ENCODE data around the gene DUSP8.

The DUSP8 gene

DNA sequence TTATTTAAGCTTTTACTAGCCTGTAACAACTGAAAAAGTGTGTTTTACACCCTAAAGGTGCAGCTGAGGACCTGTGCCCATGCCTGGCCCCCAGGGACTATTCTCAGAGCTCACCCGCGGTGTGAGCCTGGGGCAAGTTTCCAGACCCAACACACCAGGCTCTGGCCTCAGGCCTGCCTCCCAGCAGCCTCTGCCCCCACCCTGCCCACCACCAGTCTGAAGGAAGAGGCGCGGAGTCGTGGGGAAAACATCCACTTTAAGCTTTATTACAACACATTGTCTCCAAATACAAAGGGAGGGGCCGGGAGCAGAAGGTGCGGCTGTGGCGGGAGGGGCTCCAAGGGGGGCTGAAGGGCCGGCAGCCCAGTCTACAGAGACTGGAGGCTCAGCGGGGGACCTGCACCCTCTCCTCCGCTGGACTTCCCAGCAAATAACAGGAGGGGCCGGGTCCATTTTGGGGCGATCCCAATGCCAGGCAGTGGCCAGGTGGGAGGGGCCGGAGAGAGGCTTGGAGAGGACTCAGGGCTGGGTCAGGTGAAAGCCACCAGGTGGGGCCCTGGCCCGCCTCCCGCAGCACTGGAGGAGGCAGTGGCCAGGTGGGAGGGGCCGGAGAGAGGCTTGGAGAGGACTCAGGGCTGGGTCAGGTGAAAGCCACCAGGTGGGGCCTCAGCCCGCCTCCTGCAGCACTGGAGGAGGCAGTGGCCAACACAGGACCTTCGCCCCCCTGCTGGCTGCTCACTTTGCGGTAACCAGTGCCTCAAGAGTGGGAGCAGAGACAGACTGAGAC, 18.1 kb downstream of the DUSP8 start:
- DNase-seq (ENCODE audit: low spot score), result no peak

DNA sequence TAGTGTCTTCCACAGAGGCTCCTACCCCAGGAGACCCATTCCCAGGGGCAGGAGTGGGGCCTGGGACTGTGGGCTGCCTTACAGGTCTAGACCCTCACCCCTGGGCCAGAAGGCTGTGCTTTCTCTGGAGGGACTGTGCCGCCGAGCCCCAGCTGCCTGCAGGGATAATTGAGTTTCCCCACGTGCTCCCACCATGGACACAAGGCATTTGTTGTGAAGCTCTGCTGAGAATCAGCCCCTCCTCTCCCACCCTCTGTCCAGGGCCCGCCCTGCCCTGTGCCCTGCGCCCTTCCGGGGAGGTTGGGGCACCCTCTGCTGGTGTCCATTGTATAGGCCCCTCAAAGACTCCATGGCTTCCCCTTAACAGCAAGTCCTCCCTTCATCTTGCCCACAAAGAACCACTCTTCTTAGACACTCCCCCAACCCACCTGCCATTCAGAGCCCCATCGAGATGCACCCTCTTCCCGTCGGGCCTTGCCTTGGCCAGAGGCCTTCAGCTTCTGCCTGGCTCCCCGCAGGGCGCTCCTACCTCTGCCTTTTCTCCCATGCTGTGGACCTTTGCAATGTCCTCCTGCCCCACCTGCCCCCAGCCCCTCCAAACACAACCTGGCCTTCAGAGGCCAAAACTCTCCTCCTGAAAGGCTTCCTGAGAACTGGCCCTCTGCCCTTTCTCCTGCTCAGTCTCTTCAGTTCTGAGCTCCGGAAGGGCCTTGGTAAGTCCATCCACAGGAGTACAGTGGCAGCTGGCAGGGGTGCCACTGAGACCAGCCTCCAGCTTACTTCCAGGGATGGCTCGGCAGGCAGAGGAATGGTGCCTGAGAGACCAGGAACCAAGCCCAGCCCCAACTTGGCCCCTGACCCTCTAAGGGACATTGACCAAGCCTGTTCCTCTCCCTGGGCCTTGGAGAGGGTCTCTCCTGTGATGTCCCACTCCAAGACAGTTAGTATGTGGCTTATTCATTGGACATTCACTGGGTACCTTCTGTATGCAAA, 22.4 kb downstream of the DUSP8 start:
- DNase-seq (ENCODE audit: low spot score), result no peak

DNA sequence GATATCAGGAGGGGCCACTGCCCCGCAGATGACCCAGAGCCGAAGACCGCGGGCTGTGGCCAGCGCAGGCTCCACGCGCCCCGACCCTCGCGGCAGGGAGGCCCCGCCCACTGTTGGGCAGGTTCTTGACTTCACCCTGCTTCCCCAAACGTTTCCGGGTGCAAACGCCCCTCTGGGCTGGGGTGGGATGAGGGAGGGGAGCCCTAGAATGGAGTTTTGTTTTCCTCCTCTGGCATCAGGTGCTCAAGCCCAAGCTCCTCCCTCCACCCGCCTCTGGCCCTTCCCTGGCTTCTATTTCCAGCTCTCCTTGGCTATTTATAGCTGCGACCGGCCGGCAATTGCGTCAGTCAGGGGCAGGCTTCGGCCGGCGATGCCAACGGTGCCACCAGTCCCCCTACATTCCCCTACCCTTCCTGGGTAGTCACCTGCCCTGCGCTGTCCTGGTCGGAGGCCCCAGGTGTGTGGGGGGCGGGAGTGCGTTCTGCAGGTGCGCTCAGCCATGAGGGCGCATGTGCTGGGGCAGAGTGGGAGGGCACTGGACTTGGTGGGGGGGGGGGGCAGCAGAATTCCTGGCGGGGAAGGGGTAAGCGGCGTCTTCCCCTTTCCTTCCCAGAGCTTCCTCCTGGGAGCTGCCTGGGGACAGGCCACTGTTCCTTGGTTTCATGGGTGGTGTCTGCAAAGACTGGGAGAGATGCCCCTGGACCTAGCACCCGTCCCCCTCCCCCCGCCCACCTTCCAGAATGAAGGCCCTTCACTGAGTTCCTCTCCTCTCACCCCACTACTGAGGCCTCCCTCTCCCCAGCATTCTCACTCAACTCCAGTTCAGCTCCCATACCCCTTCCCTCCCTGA, 23.6 kb downstream of the DUSP8 start:
- no peak for DNase-seq (ENCODE audit: low spot score)

DNA sequence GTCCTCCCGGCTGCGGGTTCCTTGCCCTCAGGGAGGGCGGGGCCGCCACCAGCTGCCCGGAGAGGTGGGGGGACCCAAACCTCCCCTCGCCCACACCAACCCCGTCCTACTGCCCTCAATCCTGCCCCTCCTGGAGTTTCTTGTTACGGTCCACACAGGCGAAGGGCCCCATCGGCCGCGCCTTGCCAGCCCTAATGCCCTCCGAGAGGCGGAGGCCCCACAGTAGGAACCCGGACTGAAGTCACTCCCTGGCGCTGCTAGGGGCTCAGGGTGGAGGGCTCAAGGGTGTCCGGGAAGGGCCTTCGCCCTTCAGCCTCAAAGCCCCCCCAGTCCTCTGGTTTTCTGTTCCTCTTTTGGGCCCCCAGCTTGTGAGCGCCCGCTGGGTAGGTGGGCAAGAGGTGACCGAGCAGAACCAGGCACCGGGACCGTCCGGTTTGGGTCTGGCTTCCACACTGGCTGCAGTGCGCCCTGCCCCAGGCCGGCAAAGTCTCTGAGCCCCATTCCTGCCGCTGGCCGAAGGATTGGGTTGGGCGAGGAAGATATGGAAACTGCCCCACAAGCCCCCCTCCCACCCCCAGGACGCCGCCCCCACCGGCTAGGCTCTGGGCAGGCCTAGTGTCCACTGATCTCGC, 24.5 kb downstream of the DUSP8 start:
- DNase-seq (ENCODE audit: low spot score), result no peak

DNA sequence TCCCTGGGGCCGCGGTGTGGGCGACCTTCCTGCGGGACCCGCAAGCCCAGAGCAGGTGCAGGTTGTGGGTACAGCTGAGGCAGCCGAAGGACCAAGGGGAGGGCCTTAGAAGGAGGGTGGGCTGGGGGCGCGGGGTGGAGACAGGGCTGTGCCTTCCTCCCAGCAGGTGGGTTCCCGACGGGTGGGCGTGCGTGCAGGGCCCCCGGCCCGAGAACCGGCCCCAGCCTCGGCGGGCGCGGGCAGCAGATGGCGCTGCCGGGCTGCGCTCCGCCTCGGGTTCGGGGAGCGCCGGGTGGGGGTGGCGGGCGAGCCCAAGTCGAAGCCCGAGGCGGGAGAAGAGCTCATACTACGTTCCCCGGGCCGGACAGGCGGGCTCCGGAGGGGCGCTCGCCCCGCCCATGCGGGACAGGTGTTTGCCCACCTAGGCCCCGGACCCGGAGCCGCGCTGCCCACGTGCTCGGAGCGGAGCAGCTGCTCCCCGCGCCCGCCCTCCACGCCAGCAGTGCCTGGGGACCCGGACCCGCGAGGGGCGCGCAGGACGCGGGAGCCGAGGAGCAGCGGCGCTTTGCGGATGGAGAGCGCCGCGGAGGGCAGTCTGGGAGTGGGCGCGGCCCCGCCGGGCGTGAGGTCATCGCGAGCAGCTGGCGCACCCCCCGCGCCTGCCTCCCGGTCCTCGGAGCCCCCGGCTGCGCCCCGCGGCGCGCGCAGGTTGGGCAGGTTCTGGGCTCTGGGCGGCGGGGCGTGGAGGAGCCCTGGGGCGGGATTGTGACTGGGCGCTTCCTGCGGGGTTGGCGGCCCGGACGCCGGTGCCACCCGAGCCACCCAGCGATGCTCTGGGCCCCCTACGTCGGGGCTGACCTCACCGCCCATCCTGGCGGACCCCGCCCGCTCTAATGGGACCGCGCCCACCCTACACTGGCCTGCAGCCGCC, 25.3 kb downstream of the DUSP8 start:
- peak; percentile 77 for DNase-seq (ENCODE audit: low spot score)

DNA sequence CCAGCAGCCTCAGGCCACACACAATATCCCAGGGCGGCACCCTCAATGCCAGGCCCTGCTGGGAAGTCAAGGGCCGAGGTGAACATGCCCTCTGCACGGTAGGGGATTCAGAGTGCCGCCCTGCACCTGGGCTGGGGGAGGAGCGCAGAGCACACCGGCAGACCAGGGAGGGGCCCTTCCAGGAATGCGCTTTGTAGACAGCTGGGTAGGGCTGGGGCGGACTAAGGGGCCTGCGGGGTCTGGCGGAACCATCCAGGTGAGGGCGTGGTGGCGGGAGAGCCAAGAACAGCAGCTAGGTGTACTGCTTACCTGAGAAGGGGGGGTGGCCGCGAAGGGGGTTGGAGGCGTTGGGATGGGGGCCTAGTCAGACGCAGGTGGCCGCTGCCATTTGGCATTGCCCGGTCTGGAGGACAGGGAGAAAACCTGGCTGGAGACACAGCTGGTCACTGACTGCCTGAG, 26.0 kb downstream of the DUSP8 start:
- no peak for DNase-seq (ENCODE audit: low spot score)

DNA sequence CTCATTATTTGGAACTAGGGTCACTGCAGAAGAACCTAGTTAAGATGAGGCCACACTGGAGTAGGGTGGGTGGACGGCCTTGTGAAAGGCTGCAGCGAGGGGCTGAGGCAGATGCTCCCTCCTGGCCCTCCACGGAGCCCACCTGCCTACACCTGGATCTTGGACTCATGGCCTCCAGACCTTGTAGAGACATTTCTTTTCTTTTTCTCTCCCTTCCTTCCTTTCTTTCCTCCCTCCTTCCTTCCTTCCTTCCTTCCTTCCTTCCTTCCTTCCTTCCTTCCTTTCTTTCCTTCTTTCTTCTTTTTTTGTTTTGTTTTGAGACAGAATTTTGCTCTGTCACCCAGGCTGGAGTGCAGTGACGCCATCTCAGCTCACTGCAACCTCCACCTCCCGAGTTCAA, 26.6 kb downstream of the DUSP8 start:
- no peak for DNase-seq (ENCODE audit: low spot score)

DNA sequence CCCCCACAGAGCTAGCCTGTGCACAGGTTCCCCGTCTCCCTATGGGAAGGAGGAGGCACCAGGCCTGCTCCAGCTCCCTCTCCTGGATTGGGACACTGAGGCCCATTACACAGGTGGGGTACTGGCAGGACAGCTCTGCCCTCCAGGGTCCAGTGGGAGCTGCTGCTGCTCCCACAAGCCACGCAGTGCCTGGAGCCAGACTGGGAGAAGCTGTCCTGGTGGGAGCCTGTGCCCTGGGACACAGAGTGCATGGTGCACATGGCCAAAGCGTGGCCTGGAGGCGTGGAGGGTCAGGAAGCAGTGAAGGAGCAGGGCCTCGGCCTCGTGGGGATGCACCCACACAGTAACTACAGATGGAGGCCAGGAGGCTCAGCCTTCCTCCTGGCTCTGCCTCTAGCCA, 27.5 kb downstream of the DUSP8 start:
- no peak for DNase-seq (ENCODE audit: low spot score)

DNA sequence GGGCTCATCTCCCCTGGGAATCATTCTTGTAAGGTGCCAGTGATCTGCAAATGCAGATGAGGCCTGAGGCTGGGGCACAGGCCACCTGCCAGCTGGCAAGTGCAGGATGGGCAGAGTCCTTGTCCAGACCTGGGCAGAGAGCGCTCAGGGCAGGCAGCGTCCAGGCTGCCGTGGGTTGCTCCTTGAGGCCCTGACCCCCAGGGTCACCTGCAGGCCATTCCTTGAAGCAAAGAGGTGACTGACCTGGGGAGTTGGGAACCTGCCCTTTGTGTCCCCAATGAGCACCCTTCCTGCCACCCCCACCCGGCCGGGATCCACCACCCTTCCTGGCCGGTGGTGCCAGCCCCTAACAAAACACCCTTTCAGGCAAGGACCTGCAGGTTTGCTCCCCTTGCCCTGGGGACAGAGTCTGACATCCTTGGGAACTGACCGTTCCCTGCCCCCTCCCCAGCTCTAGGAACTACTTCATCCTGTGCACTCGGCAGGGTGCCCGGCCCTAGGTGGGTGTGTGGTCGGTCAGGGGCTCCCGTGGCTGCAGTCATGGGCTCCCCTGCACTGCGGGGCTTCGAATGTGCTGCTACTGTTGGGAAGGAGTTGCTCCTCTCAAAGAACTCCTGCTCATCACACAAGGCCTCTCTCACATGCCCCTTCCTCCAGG, 28.3 kb downstream of the DUSP8 start:
- DNase-seq (ENCODE audit: low spot score), result no peak

DNA sequence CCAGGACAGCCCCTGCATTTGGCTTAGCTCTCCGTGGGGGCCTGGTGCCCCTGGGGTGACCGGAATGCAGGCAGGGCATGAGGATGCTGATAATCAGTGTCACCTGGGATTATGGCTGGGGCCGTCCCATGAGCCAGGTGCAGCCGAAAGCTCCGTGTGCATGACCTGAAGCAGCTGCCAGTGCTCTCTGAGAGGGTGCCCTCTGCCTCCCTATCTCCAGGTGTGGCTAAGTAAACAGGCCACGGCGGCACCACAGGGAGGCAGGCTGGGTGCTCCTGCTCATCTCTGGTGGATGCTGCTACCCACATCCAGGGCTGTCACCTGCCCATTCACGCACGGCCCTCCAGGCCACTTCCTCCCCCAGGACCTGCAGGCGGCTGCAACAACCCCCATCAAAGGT, 29.8 kb downstream of the DUSP8 start:
- no peak for DNase-seq (ENCODE audit: low spot score)

DNA sequence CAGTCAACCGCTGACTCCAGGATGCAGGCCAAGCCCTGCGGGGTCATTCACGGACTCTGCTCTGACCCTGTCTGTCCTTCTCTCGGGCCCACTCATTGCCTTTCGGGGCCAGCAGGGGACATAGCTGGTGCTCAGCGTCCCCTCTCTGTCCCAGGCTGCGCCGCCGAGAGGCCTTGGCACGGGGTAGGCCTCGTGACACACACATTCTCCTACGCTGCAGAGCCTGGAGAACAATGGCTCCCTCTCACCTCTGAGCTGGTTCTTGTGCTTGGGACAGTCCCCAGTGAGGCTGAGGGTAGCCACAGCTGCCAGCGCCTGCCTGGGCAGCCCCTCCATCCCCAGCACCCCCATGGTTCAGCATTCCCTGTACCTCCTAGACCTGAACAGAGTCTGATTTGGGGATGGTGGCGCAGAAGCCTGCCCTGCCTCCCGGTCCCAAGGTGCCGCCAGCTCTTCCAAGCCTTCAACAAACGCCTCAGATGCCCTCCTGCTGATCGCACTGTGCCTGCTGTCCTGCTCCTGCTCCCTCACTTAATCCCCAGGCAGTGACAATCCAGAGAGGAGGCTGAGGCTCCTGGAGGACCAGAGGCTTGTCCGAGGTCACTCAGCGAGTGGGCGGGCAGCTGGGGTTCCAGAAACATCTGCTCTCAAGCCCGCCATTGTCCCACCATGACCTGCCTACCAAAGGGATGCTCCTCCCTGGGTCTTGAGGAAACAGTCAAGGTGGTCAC, 30.4 kb downstream of the DUSP8 start:
- DNase-seq (ENCODE audit: low spot score), result no peak

DNA sequence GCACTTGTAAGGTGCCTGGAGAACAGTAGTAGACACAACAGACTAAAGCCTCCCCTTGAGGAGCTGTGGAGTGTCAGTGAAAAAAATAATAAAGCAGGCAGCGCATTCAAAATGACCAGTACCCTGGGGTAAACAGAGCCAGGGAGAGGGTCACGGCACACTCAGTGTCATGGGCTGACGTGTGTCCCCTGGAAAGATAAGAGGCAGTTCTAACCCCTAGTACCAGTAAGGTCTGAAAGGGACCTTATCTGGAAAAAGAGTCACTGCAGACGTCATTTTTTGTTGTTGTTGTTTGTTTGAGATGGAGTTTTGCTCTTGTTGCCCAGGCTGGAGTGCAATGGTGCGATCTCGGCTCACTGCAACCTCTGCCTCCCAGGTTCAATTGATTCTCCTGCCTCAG, 32.0 kb downstream of the DUSP8 start:
- no peak for DNase-seq (ENCODE audit: low spot score)

DNA sequence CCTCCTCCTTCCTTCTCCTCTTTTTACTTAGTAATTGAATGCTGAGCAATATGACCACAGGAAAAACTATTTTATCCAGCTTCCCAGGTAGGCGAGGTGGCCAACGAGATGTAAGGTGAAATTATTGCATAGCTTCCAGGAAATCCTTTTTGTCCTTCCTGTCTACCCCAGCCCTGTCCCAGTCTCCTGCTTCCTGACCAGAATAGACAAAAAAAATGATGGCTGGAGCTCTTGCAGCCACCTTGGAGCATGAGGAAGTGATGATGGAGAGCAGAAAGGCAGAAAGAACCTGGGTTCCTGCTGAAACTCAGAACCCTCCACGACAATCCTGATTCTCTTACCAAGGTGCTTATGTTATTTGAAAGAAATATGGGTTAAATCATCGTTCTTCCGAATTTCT, 33.9 kb downstream of the DUSP8 start:
- DNase-seq (ENCODE audit: low spot score), result no peak

DNA sequence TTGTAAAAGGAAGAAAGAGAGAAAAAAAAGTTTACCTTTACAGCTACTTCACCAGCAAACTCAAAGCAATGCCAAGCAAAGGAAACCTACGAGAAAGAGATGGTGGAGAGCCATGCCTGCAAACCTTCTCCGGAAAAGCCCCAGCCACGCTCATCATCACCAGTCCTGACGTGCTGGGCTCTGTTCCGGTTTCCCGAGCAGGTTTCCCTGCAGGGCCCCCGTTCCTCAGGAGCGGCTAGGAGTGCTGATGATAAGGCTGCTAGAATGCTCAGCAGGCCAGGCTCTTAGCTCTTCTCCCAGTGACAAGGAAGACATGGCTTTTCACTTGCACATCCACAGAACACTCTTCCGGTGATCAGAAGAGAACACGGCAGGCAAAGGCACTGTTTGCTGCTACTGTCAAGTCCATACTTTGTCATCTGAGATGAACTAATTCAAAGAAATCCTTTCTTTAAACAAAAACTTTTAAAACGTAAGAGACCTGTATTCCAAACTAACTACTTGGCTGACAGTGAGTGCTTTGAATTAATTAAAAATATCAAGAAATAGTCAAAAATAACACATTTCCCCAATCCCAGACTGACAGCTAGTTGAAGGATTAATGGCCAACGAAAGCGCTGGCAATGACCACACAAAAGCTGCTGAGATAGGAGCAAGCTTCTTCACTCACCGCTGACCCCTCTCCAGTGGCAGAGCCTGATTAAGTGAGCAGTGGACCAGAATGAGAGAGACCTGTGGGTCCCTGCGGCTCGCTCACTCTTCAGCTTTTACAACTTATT, 35.8 kb downstream of the DUSP8 start:
- no peak for DNase-seq (ENCODE audit: low spot score)

DNA sequence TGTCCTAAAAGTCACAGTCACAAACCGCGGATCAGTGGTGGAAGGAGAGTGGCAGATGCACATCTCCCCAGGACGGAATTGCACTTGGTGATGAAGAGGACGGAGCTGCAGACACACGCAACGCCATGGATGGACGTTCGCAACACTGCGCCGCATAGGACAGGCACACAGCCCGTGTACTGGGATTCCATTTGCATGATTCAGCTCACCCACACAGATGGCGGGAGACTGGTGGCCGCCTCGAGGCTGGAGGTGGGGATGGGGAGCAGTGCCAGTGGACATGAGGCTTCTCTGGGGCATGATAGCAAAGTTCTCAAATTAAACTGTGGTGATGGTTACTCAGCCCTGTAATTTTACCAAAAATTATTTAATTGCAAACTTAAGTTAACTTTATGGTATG, 37.4 kb downstream of the DUSP8 start:
- no peak for DNase-seq (ENCODE audit: low spot score)

DNA sequence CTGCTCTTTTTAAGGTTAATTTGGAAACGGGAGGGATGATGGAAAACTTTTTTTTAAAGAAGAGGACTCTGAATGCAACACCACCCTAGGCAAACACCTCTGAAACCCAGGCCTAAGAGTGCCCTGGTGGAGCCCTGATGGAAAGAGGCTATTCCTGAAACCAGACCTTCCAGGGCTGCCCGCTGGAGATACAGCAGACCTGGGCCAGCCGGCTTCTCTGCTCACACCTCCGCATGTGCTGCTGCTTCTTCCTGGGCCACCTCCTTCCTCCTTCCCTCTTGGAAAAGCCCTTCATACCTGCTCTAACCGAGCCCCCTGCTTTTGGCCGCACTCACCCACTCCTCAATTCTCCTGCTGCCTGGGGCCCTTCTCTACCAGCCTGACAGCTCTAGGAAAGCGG, 37.9 kb downstream of the DUSP8 start:
- DNase-seq (ENCODE audit: low spot score), result no peak

DNA sequence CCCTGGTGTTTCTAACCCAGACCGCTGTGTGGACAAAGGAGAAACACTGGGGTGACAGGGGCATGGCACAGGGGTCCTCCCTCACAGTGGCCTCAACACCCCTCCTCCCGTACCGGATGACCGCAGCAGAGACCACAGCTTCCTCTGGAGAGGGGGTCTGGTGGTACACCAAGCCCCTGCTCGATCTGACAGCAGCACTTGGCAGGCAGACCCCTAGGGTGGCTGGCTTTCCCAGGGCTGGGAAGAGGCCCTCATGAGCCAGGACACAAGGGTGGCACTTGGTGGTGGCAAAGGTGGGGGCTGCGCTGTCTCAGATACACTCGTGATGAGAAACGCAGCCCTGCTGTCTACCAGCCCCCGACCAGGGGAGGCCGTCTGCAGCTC, 38.7 kb downstream of the DUSP8 start:
- DNase-seq (ENCODE audit: low spot score), result no peak

DNA sequence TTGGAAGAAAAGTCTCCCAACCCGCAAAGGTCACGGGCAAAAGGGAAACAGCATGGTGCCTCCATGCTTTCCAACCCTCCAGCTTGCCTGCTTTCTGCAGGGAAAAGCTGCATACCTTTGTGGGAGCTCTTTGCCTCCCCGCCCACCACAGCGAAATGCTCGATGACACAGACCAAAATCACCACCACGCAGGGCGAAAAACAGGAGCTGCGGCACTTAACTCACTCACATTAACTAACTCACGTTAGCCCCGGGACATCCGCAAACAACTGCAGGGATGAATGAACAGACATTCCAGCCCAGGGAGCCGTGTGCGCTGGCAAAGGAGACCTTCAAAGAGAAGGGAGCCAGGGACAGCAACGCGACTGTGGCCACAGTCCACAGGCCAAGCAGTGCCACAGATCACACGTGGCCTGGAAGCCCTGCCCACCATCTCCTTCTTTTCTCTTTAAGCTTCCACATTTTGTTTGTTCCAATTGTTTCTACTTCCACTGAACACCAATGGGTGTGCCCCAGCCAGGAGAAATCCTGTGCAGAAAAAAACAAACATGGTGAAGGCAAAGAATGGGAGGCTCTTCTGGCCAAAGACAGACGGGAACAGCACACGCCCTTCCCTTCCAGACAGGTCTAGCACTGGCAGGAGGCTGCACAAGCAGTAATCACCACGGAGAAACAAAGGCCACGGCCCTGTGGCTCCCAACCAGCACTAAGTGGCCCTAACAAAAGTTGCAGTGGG, 39.3 kb downstream of the DUSP8 start:
- no peak for DNase-seq (ENCODE audit: low spot score)
